Liver (tissue), 9 donors: ENCODE data around the gene DGKQ. TPM values are rescaled to one million over a fixed set of nuclear protein-coding genes. Genes with fewer than 3 reads are reported as not detected.

ENCODE experiments used
- DNase-seq: peaks from one replicate; pipeline ENCODE4 v3.0.0-alpha.2; 2017; ENCODE audit warnings: low spot score
- H3K27ac ChIP-seq, 2 donors: one replicate each; pipeline ENCODE4 v1.7.0; 2013; ENCODE audit warnings: inconsistent platforms in 2 of 2, low read length in 2 of 2, control low read depth in 1 of 2, low read depth in 1 of 2, mild to moderate bottlenecking in 1 of 2
- H3K27me3 ChIP-seq, 4 donors: one replicate each; pipeline versions ENCODE4 v1.6.1 to v1.7.0; 2013; ENCODE audit warnings: low read length in 3 of 4, inconsistent platforms in 1 of 4, mild to moderate bottlenecking in 1 of 4, moderate library complexity in 1 of 4; ENCODE audit not compliant: control insufficient read depth in 4 of 4, insufficient read depth in 4 of 4
- H3K36me3 ChIP-seq, 4 donors: one replicate each; pipeline versions ENCODE4 v1.6.1 to v1.7.0; 2013; ENCODE audit warnings: low read length in 3 of 4, mild to moderate bottlenecking in 3 of 4, low read depth in 1 of 4, moderate library complexity in 1 of 4; ENCODE audit not compliant: control insufficient read depth in 4 of 4, insufficient read depth in 3 of 4
- H3K4me1 ChIP-seq, 4 donors: one replicate each; pipeline versions ENCODE4 v1.6.1 to v1.7.0; 2013; ENCODE audit warnings: low read length in 3 of 4, mild to moderate bottlenecking in 3 of 4, moderate library complexity in 1 of 4; ENCODE audit not compliant: control insufficient read depth in 4 of 4, insufficient read depth in 4 of 4
- H3K4me3 ChIP-seq, 3 donors: one replicate each; pipeline versions ENCODE4 v1.6.1 to v1.7.0; 2013; ENCODE audit warnings: low read length in 3 of 3, control low read depth in 1 of 3, low read depth in 1 of 3, mild to moderate bottlenecking in 1 of 3
- H3K9ac ChIP-seq, 2 donors: one replicate each; pipeline ENCODE4 v1.7.0; 2013; ENCODE audit warnings: low read length in 2 of 2, mild to moderate bottlenecking in 2 of 2, moderate library complexity in 2 of 2, control low read depth in 1 of 2, low read depth in 1 of 2
- H3K9me3 ChIP-seq, 4 donors: one replicate each; pipeline versions ENCODE4 v1.6.1 to v1.7.0; 2013; ENCODE audit warnings: low read length in 3 of 4; ENCODE audit not compliant: control insufficient read depth in 4 of 4
- CTCF ChIP-seq: fragments of 150-350 bp; IDR thresholded peaks from 2 replicates; pipeline ENCODE4 v1.5.1; 2017; ENCODE audit warnings: improper control_type of control experiment, low read depth, low read length; ENCODE audit not compliant: missing input control
- EGR1 ChIP-seq, 2 donors: IDR thresholded peaks; 2 replicates each; pipeline ENCODE4 v1.6.1; 2016 to 2018; ENCODE audit warnings: antibody characterized with exemption in 2 of 2, low read depth in 2 of 2
- FOXA1 ChIP-seq: IDR thresholded peaks from 2 replicates; pipeline ENCODE4 v1.6.1; 2016; ENCODE audit warnings: antibody characterized with exemption
- FOXA2 ChIP-seq: IDR thresholded peaks from 2 replicates; pipeline ENCODE4 v1.6.1; 2016; ENCODE audit warnings: antibody characterized with exemption
- GABPA ChIP-seq, 2 donors: IDR thresholded peaks in 1 of 2; conservative IDR thresholded peaks in 1 of 2; 2 replicates each; pipeline ENCODE4 v1.6.1; 2016; ENCODE audit warnings: antibody characterized with exemption in 2 of 2, mild to moderate bottlenecking in 1 of 2, moderate library complexity in 1 of 2
- HNF4A ChIP-seq, 2 donors: conservative IDR thresholded peaks; 2 replicates each; pipeline ENCODE4 v1.6.1; 2016; ENCODE audit warnings: antibody characterized with exemption in 2 of 2, mild to moderate bottlenecking in 2 of 2
- HNF4G ChIP-seq: IDR thresholded peaks from 2 replicates; pipeline ENCODE4 v1.6.1; 2016; ENCODE audit warnings: antibody characterized with exemption
- JUND ChIP-seq, 2 donors: IDR thresholded peaks; 2 replicates each; pipeline ENCODE4 v1.6.1; 2016; ENCODE audit warnings: antibody characterized with exemption in 2 of 2
- NR2F2 ChIP-seq: IDR thresholded peaks from 2 replicates; pipeline ENCODE4 v1.6.1; 2016; ENCODE audit warnings: antibody characterized with exemption
- RAD21 ChIP-seq, 2 donors: IDR thresholded peaks; 2 replicates each; pipeline ENCODE4 v1.6.1; 2016; ENCODE audit warnings: antibody characterized with exemption in 2 of 2, mild to moderate bottlenecking in 2 of 2
- RXRA ChIP-seq, 2 donors: IDR thresholded peaks; 2 replicates each; pipeline ENCODE4 v1.6.1; 2017 to 2018; ENCODE audit warnings: antibody characterized with exemption in 2 of 2, mild to moderate bottlenecking in 1 of 2
- SP1 ChIP-seq: IDR thresholded peaks from 2 replicates; pipeline ENCODE4 v1.6.1; 2018; ENCODE audit warnings: antibody characterized with exemption, mild to moderate bottlenecking
- TAF1 ChIP-seq: conservative IDR thresholded peaks from 2 replicates; pipeline ENCODE4 v1.6.1; 2016; ENCODE audit warnings: antibody characterized with exemption, mild to moderate bottlenecking
- YY1 ChIP-seq: IDR thresholded peaks from 2 replicates; pipeline ENCODE4 v1.6.1; 2016; ENCODE audit warnings: antibody characterized with exemption, mild to moderate bottlenecking
- ZBTB33 ChIP-seq: IDR thresholded peaks from 2 replicates; pipeline ENCODE4 v1.6.1; 2016; ENCODE audit warnings: antibody characterized with exemption
- WGBS: extraction: QIAGEN DNeasy Blood & Tissue Kit; methylation state at CpG from one replicate; pipeline ENCODE4 v1.1.7; 2013; 5-methylcytosine and 5-hydroxymethylcytosine counted together
- polyA plus RNA-seq, 2 donors: library from polyadenylated mRNA; stranded (reverse) in 1 of 2; unstranded in 1 of 2; fragments of 200-250 nt in 1 of 2; fragments of >200 nt in 1 of 2; fragmentation: Nextera tagmentation in 1 of 2; extraction: Ambion mirVana in 1 of 2; gene quantifications; one replicate each; pipeline versions ENCODE4 v1.2.1 to v1.2.3, GENCODE V29; 2013 to 2015
- total RNA-seq, 2 donors: library from RNA; depleted of rRNA; stranded (reverse); fragments of >200 nt; gene quantifications; one replicate each; pipeline ENCODE4 v1.2.3, GENCODE V29; 2014
- TF ChIP-seq, protein P1 (sequence below): IDR thresholded peaks from 2 replicates; pipeline ENCODE4 v1.6.1; 2016; ENCODE audit warnings: antibody characterized with exemption
- TF ChIP-seq, protein P2 (sequence below): IDR thresholded peaks from 2 replicates; pipeline ENCODE4 v1.6.1; 2016; ENCODE audit warnings: antibody characterized with exemption, mild to moderate bottlenecking
- TF ChIP-seq, protein P3 (sequence below): IDR thresholded peaks from 2 replicates; pipeline ENCODE4 v1.6.1; 2016; ENCODE audit warnings: antibody characterized with exemption
- donor health status: healthy.
- donor health status: healthy.
- donor health status: healthy.
- donor health status: healthy.
- donor health status: healthy.

DGKQ gene
- total and polyA plus RNA-seq, 4 donors: 1.5 to 8.8 (median 3.6) TPM

DNA sequence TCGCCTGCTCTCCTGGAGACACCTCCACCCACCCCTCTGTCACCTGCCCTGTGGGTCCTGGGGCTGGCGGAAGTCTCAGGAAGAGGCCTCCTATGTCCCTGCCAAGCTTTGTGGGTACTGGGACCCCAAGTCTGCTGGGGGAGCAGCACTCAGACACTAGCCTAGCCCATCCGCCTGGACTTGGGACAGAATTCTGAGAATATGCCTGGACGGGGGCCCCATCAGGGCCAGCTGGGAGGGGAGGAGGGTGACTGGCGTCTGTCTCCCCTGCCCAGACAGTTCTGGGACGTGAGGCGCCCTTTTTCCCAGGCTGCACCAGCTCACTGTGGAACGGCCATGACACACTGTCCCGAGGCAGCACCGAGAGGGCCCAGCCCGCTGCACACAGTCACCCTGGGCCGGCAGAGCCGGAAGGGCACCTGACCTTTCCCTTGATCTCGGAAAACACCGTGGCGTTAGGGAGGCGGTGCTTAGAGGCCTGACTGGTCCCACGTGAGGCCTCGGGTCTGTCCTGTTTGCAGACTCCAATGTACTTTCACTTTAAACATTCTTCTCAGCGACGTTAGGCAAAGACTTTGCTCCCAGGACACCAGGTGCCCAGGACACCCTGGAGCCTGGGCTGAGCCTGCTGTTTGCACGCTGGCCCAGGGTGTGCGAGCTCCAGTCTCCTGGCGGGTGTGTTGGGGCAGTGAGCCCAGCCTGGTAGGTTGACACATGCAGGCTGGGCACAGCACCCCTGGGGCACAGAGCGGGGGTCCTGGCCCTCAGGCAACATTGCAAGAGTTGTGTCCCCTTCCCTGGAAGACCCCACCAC lies 19.1 kb upstream of the DGKQ start:
- Histone ChIP-seq H3K27me3 (no peaks in the 10 kb centered on the region), H3K36me3 (peaks cover 0 to 8% (median 4%) of the 10 kb centered on the region in 4 donors), H3K9me3 (no peaks in the 10 kb centered on the region), H3K4me3 (peak overlapping the region; percentile 53 to 77 (median 60)), H3K4me1 (peaks cover 9 to 45% (median 29%) of the 10 kb centered on the region in 4 donors), H3K27ac (peak overlapping the region; percentile 92 to 99), H3K9ac (peak overlapping the region; percentile 24 to 99)
- DNase-seq: peak; percentile 75
- 21% methylated on average over 25 of the region's 25 CpGs for WGBS
- TF ChIP-seq, protein P1, sequence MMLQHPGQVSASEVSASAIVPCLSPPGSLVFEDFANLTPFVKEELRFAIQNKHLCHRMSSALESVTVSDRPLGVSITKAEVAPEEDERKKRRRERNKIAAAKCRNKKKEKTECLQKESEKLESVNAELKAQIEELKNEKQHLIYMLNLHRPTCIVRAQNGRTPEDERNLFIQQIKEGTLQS: no peak
- TF ChIP-seq FOXA2 (peak; percentile 71), EGR1 (IDR thresholded peaks at IDR 0.05; ENCODE audit: low read depth in 2 of 2) (peak in 1 of 2 donors; percentile 49), RAD21 (IDR thresholded peaks at IDR 0.05) (peak in 1 of 2 donors; percentile 59), ZBTB33 (peak; percentile 88), TAF1 (peak; percentile 90), HNF4G (peak; percentile 94), YY1 (peak; percentile 90), RXRA (IDR thresholded peaks at IDR 0.05) (peak; percentile 88 to 92), SP1 (peak; percentile 99), FOXA1 (no peak), NR2F2 (peak; percentile 97), CTCF (no peak), JUND (IDR thresholded peaks at IDR 0.05) (peak; percentile 33 to 50), HNF4A (conservative IDR thresholded peaks at IDR 0.05) (peak; percentile 95), GABPA (IDR thresholded peaks at IDR 0.05 in 1 of 2, conservative IDR thresholded peaks at IDR 0.05 in 1 of 2) (peak in 1 of 2 donors; percentile 72)
- TF ChIP-seq, protein P2, sequence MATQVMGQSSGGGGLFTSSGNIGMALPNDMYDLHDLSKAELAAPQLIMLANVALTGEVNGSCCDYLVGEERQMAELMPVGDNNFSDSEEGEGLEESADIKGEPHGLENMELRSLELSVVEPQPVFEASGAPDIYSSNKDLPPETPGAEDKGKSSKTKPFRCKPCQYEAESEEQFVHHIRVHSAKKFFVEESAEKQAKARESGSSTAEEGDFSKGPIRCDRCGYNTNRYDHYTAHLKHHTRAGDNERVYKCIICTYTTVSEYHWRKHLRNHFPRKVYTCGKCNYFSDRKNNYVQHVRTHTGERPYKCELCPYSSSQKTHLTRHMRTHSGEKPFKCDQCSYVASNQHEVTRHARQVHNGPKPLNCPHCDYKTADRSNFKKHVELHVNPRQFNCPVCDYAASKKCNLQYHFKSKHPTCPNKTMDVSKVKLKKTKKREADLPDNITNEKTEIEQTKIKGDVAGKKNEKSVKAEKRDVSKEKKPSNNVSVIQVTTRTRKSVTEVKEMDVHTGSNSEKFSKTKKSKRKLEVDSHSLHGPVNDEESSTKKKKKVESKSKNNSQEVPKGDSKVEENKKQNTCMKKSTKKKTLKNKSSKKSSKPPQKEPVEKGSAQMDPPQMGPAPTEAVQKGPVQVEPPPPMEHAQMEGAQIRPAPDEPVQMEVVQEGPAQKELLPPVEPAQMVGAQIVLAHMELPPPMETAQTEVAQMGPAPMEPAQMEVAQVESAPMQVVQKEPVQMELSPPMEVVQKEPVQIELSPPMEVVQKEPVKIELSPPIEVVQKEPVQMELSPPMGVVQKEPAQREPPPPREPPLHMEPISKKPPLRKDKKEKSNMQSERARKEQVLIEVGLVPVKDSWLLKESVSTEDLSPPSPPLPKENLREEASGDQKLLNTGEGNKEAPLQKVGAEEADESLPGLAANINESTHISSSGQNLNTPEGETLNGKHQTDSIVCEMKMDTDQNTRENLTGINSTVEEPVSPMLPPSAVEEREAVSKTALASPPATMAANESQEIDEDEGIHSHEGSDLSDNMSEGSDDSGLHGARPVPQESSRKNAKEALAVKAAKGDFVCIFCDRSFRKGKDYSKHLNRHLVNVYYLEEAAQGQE: peak; percentile 85
- TF ChIP-seq, protein P3, sequence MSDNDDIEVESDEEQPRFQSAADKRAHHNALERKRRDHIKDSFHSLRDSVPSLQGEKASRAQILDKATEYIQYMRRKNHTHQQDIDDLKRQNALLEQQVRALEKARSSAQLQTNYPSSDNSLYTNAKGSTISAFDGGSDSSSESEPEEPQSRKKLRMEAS: peak; percentile 90
